HepG2 (cell line): ENCODE results near the gene SGIP1. TPM values are rescaled to one million over a fixed set of nuclear protein-coding genes. Genes with fewer than 3 reads are reported as not detected.

Experiments
- ATAC-seq: fragments of 200-7000 bp; cut with Tn5 transposase; 3 replicates; pipeline ENCODE4 v1.9.1; 2020; ENCODE audit warnings: mild to moderate bottlenecking, moderate library complexity
- BruUV-seq: library from RNA; stranded (reverse); fragments of 400-500 nt; replicated peaks from 2 replicates; lab custom pipeline; 2021; lab: Mats Ljungman, UMichigan
- CTCF ChIA-PET: fragments of 300-600 bp; formaldehyde crosslinking; extraction: SDS; loops from one replicate; lab custom pipeline; 2021; ENCODE audit warnings: low total read pairs, inconsistent platforms, low intra/inter-chr PET ratio; lab: Yijun Ruan, JAX
- POLR2A ChIA-PET: fragments of 350-600 bp; sonication (Branson Sonifier 250); formaldehyde crosslinking; loops from one replicate; lab custom pipeline; 2020; ENCODE audit warnings: antibody characterized with exemption, inconsistent platforms; lab: Yijun Ruan, JAX
- DNase-seq: peaks from one replicate; pipeline ENCODE4 v3.0.0-alpha.2; 2015; ENCODE audit warnings: low spot score
- FAIRE-seq: peaks from 3 replicates; lab custom pipeline; 2011; peaks lifted over from hg19 to GRCh38; lab: Jason Lieb, UNC
- H2AFZ ChIP-seq: one replicate; pipeline ENCODE4 v1.6.1; 2011; ENCODE audit warnings: low read length, inconsistent platforms
- H3K27ac ChIP-seq: fragments of 300-600 bp; 3 replicates; pipeline ENCODE4 v1.8.0; 2011; ENCODE audit warnings: mixed run types, mild to moderate bottlenecking, mixed read lengths, low read length, inconsistent platforms; ENCODE audit not compliant: insufficient read depth; ENCODE audit errors: extremely low read length
- H3K27me3 ChIP-seq, 2 experiments: fragments of 200-600 bp in 1 of 2; 2 replicates in 1 of 2; 3 replicates in 1 of 2; pipeline versions ENCODE4 v1.6.0 to v1.8.0; 2011; ENCODE audit warnings: low read length in 2 of 2, mild to moderate bottlenecking in 2 of 2, moderate library complexity in 2 of 2, inconsistent platforms in 1 of 2; ENCODE audit not compliant: insufficient read depth in 2 of 2, control insufficient read depth in 1 of 2
- H3K36me3 ChIP-seq, 2 experiments: fragments of 200-600 bp in 1 of 2; replicated peaks in 1 of 2; 2 replicates in 1 of 2; 3 replicates in 1 of 2; pipeline versions ENCODE4 v1.5.1 to v1.8.0; 2011; ENCODE audit warnings: low read length in 2 of 2, inconsistent platforms in 1 of 2; ENCODE audit not compliant: insufficient read depth in 2 of 2, control insufficient read depth in 1 of 2
- H3K4me1 ChIP-seq: 2 replicates; pipeline ENCODE4 v1.5.1; 2012; ENCODE audit warnings: low read length, inconsistent platforms; ENCODE audit not compliant: insufficient read depth
- H3K4me2 ChIP-seq: 2 replicates; pipeline ENCODE4 v1.6.0; 2011; ENCODE audit warnings: low read depth, low read length, inconsistent platforms
- H3K4me3 ChIP-seq, 3 experiments: fragments of 200-600 bp in 1 of 3; sonication (generic), shearing (Covaris generic) in 1 of 3; replicated peaks in 1 of 3; 2 replicates each; pipeline ENCODE4 v1.5.1; 2011 to 2016; ENCODE audit warnings: low read length in 3 of 3, inconsistent platforms in 2 of 3, low read depth in 2 of 3, mild to moderate bottlenecking in 2 of 3, control low read depth in 1 of 3, mixed read lengths in 1 of 3; ENCODE audit not compliant: insufficient read depth in 1 of 3
- H3K79me2 ChIP-seq: one replicate; pipeline ENCODE4 v1.6.1; 2011; ENCODE audit warnings: low read length, inconsistent platforms; ENCODE audit not compliant: insufficient read depth
- H3K9ac ChIP-seq: 2 replicates; pipeline ENCODE4 v1.6.0; 2011; ENCODE audit warnings: mild to moderate bottlenecking, low read depth, low read length, inconsistent platforms; ENCODE audit not compliant: insufficient read depth
- H3K9me3 ChIP-seq: 2 replicates; pipeline ENCODE4 v1.5.1; 2012; ENCODE audit warnings: mild to moderate bottlenecking, low read length
- H4K20me1 ChIP-seq: 2 replicates; pipeline ENCODE4 v1.6.0; 2011; ENCODE audit warnings: inconsistent platforms, mild to moderate bottlenecking, low read length, moderate library complexity; ENCODE audit not compliant: insufficient read depth
- ARHGAP35 ChIP-seq: sonication (generic); formaldehyde crosslinking; IDR thresholded peaks from 2 replicates; pipeline ENCODE4 v1.9.0; 2022; ENCODE audit warnings: mild to moderate bottlenecking, inconsistent platforms, moderate library complexity, missing genetic modification reagents, borderline replicate concordance
- ARID3A ChIP-seq: IDR thresholded peaks from 2 replicates; pipeline ENCODE4 v1.6.1; 2012; ENCODE audit warnings: low read depth, low read length, improper control_type of control experiment
- GABPB1 ChIP-seq: IDR thresholded peaks from 2 replicates; pipeline ENCODE4 v1.6.1; 2016; ENCODE audit warnings: mild to moderate bottlenecking, missing genetic modification reagents, moderate library complexity, missing compliant biosample characterization
- KDM2A ChIP-seq: sonication (generic); formaldehyde crosslinking; IDR thresholded peaks from 2 replicates; pipeline ENCODE4 v1.4.0; 2020; ENCODE audit warnings: low read depth, missing genetic modification reagents, borderline replicate concordance
- MAFK ChIP-seq, 2 experiments: IDR thresholded peaks in 1 of 2; conservative IDR thresholded peaks in 1 of 2; 2 replicates each; pipeline ENCODE4 v1.6.1; 2011; ENCODE audit warnings: improper control_type of control experiment in 2 of 2, low read length in 2 of 2
- MBD4 ChIP-seq: IDR thresholded peaks from 2 replicates; pipeline ENCODE4 v1.6.1; 2012; ENCODE audit warnings: low read length, inconsistent platforms, borderline replicate concordance
- SRSF9 ChIP-seq: fragments of 200-400 bp; formaldehyde crosslinking; IDR thresholded peaks from 2 replicates; pipeline ENCODE4 v1.6.1; 2018; ENCODE audit warnings: borderline replicate concordance, mild to moderate bottlenecking, low read depth, low read length; ENCODE audit not compliant: insufficient read depth, poor library complexity, severe bottlenecking
- ZNF460 ChIP-seq: sonication (generic); formaldehyde crosslinking; IDR thresholded peaks from 2 replicates; pipeline ENCODE4 v1.5.1; 2020; ENCODE audit warnings: missing genetic modification reagents, mild to moderate bottlenecking, borderline replicate concordance
- ZNF501 ChIP-seq: sonication (generic); formaldehyde crosslinking; IDR thresholded peaks from 2 replicates; pipeline ENCODE4 v1.5.1; 2020; ENCODE audit warnings: mild to moderate bottlenecking, moderate library complexity, missing genetic modification reagents
- ZNF576 ChIP-seq: sonication (generic); formaldehyde crosslinking; IDR thresholded peaks from 2 replicates; pipeline ENCODE4 v1.4.0; 2020; ENCODE audit warnings: mild to moderate bottlenecking, missing genetic modification reagents
- ZNF839 ChIP-seq: sonication (generic); formaldehyde crosslinking; IDR thresholded peaks from 2 replicates; pipeline ENCODE4 v1.4.0; 2020; ENCODE audit warnings: missing genetic modification reagents, mild to moderate bottlenecking, borderline replicate concordance
- WGBS: methylation state at CpG from one replicate; pipeline ENCODE4 v1.1.6; 2017; ENCODE audit warnings: low lambda C conversion rate; 5-methylcytosine and 5-hydroxymethylcytosine counted together
- in situ Hi-C: cut with HindIII; loops from 2 replicates; pipeline ENCODE4 v1.10.0; 2017; ENCODE audit warnings: low pct_unique_long_range_greater_than_20kb; ENCODE audit not compliant: extremely low pct_ligation_motif_present
- intact Hi-C: fragments of 100-400 bp; cut with micrococcal nuclease; formaldehyde crosslinking; loops from one replicate; pipeline ENCODE4 v1.10.0; 2022; ENCODE audit not compliant: unreplicated experiment
- polyA plus RNA-seq, 8 experiments: library from polyadenylated mRNA; depleted of rRNA in 3 of 8; stranded (reverse) in 7 of 8; unstranded in 1 of 8; fragments of >200 nt; fragmentation: Illumina TruSeq in 4 of 8; extraction: Trizol in 4 of 8; gene quantifications; 2 replicates each; pipeline versions ENCODE4 v1.2.1 to v1.2.3, GENCODE V29; 2011 to 2016; ENCODE audit warnings: low read depth in 4 of 8, missing spikeins in 1 of 8, mixed read lengths in 1 of 8; ENCODE audit not compliant: insufficient read depth in 1 of 8
- total RNA-seq, 5 experiments: library from RNA; depleted of rRNA; stranded (reverse); fragments of >200 nt; fragmentation: Illumina TruSeq; extraction: Trizol; gene quantifications; 2 replicates each; pipeline ENCODE4 v1.2.3, GENCODE V29; 2016; ENCODE audit warnings: low read depth in 1 of 5

The SGIP1 gene
- total and polyA plus RNA-seq, 2 of the 13 experiments (the other 11 are each of a cell fraction or from before 2014, with no cell fraction given), result not detected

DNA sequence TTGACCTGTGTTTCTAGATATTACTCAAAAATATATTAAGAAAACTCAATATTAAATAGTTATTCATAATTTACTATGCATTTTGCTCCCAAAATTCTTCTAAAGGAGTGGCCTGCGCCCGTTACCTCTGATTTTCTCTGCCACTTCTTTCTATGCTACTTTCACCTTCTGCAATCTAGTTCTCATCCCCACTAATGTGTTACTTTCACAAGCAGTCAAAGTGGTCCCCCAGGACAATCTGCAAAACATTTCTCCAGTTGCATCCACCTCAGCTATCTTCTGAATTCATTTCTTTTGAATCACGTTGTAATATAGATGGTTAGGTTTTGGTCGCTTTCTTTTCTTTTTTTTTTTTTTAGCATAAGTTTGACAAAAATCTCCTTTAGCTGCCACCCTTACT lies 253.7 kb downstream of the SGIP1 start:
- no peak for DNase-seq
- H3K36me3 ChIP-seq, result no peaks in the 10 kb centered on the region
- no peak for FAIRE-seq
- no peaks in the 10 kb centered on the region for H3K79me2 ChIP-seq
- no peak overlapping the region for H3K4me2 ChIP-seq
- H3K27ac ChIP-seq, result no peak overlapping the region
- intact Hi-C loops (no loop called here), in situ Hi-C loops (no loop called here)
- WGBS, result 26% methylated on average over 4 of the region's 4 CpGs
- no peak overlapping the region for H2AFZ ChIP-seq
- CTCF ChIA-PET, result no interaction called here
- TF ChIP-seq ZNF576 (CRISPR knock-in tag) (no peak), MAFK (conservative IDR thresholded peaks at IDR 0.05 in 1 of 2, IDR thresholded peaks at IDR 0.05 in 1 of 2; ENCODE audit: low read length in 2 of 2) (no peak), ARID3A (no peak), KDM2A (CRISPR knock-in tag) (no peak), ZNF839 (no peak), ZNF460 (CRISPR knock-in tag) (no peak), SRSF9 (no peak), ARHGAP35 (CRISPR knock-in tag) (no peak), MBD4 (no peak), ZNF501 (CRISPR knock-in tag) (no peak), GABPB1 (CRISPR knock-in tag) (no peak)
- no peaks in the 10 kb centered on the region for H3K27me3 ChIP-seq
- H3K4me1 ChIP-seq, result no peaks in the 10 kb centered on the region
- no peaks in the 10 kb centered on the region for H3K9me3 ChIP-seq
- H3K9ac ChIP-seq, result no peak overlapping the region
- no peak for ATAC-seq
- BruUV-seq, result no TSS peak
- H4K20me1 ChIP-seq, result no peaks in the 10 kb centered on the region
- no peak overlapping the region for H3K4me3 ChIP-seq
- POLR2A ChIA-PET, result no interaction called here
